OCI-LY1 (cell line): Measurements from ENCODE around the gene GNAI1.

Experiments used
- H2AFZ ChIP-seq: fragments of 200-600 bp; sonication (generic), shearing (Covaris generic); 2 replicates; pipeline ENCODE4 v1.6.0; 2014; ENCODE audit warnings: antibody characterized with exemption, mild to moderate bottlenecking, low read length
- H3F3A ChIP-seq: fragments of 200-600 bp; sonication (generic), shearing (Covaris generic); 2 replicates; pipeline ENCODE4 v1.6.0; 2014; ENCODE audit warnings: mild to moderate bottlenecking, antibody characterized with exemption, low read length, moderate library complexity; ENCODE audit not compliant: insufficient read depth
- H3K27ac ChIP-seq: fragments of 200-600 bp; sonication (generic); 2 replicates; pipeline ENCODE4 v1.5.1; 2014; ENCODE audit warnings: low read length, mixed run types, mild to moderate bottlenecking, low read depth; ENCODE audit not compliant: poor library complexity, severe bottlenecking
- H3K27me3 ChIP-seq: fragments of 200-600 bp; sonication (generic); 2 replicates; pipeline ENCODE4 v1.6.0; 2014; ENCODE audit warnings: antibody characterized with exemption, mild to moderate bottlenecking, low read length, moderate library complexity; ENCODE audit not compliant: insufficient read depth
- H3K36me3 ChIP-seq: fragments of 200-600 bp; sonication (generic); 2 replicates; pipeline ENCODE4 v1.6.1; 2014; ENCODE audit warnings: mild to moderate bottlenecking, antibody characterized with exemption, low read length, moderate library complexity, mixed read lengths; ENCODE audit not compliant: insufficient read depth
- H3K4me1 ChIP-seq: fragments of 200-600 bp; sonication (generic); 2 replicates; pipeline ENCODE4 v1.5.1; 2014; ENCODE audit warnings: mild to moderate bottlenecking, low read length, moderate library complexity; ENCODE audit not compliant: insufficient read depth, severe bottlenecking
- H3K4me2 ChIP-seq: fragments of 200-600 bp; sonication (generic), shearing (Covaris generic); 2 replicates; pipeline ENCODE4 v1.6.1; 2014; ENCODE audit warnings: low read length
- H3K4me3 ChIP-seq: fragments of 200-600 bp; sonication (generic); 2 replicates; pipeline ENCODE4 v1.5.1; 2014; ENCODE audit warnings: low read length, low read depth, mild to moderate bottlenecking, mixed read lengths; ENCODE audit not compliant: poor library complexity, severe bottlenecking
- H3K79me2 ChIP-seq: fragments of 200-600 bp; shearing (Covaris generic); 2 replicates; pipeline ENCODE4 v1.6.1; 2016; ENCODE audit warnings: mixed run types, low read length, mixed read lengths; ENCODE audit not compliant: insufficient read depth
- H3K9ac ChIP-seq: fragments of 200-600 bp; sonication (generic), shearing (Covaris generic); 2 replicates; pipeline ENCODE4 v1.6.1; 2014; ENCODE audit warnings: mild to moderate bottlenecking, low read length, mixed read lengths
- H3K9me2 ChIP-seq: fragments of 200-600 bp; sonication (generic), shearing (Covaris generic); 2 replicates; pipeline ENCODE4 v1.6.1; 2014; ENCODE audit warnings: low read depth, mild to moderate bottlenecking, low read length, mixed read lengths
- H3K9me3 ChIP-seq: fragments of 200-600 bp; shearing (Covaris generic); 2 replicates; pipeline ENCODE4 v1.6.1; 2014; ENCODE audit warnings: low read length, mixed read lengths
- H4K20me1 ChIP-seq: fragments of 200-600 bp; sonication (generic), shearing (Covaris generic); 2 replicates; pipeline ENCODE4 v1.6.0; 2016; ENCODE audit warnings: mild to moderate bottlenecking, low read length; ENCODE audit not compliant: insufficient read depth
- EZH2 ChIP-seq: fragments of 200-600 bp; sonication (generic), shearing (Covaris generic); IDR thresholded peaks from 2 replicates; pipeline ENCODE4 v1.8.0; 2017; ENCODE audit warnings: borderline replicate concordance, mixed run types, mild to moderate bottlenecking, antibody characterized with exemption, low read length, moderate library complexity, mixed read lengths
- TF ChIP-seq, protein P1 (sequence below): fragments of 200-600 bp; sonication (generic), shearing (Covaris generic); IDR thresholded peaks from 2 replicates; pipeline ENCODE4 v1.5.1; 2017; ENCODE audit warnings: mild to moderate bottlenecking, antibody characterized with exemption, low read length, moderate library complexity, mixed read lengths

Gene GNAI1

DNA sequence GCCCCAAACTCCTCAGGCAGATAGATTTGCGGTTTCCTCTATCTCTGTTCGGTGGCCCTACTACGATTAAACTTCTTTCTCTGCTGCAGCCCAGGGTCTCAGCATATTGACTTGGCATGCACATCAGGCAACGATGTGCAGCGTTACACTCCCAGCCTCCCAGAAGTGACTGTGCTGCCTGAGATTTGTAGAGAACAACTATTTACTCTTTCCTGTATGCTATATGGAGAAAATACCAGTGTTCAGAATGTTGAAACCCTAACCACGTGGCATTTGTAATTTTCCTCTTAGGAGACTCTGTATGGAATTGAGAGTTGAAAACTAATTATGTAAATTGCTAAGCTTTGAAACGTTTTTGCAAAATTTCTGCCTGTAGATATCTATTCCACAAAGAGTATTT is 50.9 kb downstream of the GNAI1 start:
- Histone ChIP-seq H3K79me2 (no peaks in the 10 kb centered on the region), H3K4me1 (no peaks in the 10 kb centered on the region)

GRCh38 chr7:80186721-80187120 is 52.1 kb downstream of the GNAI1 start:
- H3K4me2 ChIP-seq = no peak overlapping the region
- TF ChIP-seq, protein P1, sequence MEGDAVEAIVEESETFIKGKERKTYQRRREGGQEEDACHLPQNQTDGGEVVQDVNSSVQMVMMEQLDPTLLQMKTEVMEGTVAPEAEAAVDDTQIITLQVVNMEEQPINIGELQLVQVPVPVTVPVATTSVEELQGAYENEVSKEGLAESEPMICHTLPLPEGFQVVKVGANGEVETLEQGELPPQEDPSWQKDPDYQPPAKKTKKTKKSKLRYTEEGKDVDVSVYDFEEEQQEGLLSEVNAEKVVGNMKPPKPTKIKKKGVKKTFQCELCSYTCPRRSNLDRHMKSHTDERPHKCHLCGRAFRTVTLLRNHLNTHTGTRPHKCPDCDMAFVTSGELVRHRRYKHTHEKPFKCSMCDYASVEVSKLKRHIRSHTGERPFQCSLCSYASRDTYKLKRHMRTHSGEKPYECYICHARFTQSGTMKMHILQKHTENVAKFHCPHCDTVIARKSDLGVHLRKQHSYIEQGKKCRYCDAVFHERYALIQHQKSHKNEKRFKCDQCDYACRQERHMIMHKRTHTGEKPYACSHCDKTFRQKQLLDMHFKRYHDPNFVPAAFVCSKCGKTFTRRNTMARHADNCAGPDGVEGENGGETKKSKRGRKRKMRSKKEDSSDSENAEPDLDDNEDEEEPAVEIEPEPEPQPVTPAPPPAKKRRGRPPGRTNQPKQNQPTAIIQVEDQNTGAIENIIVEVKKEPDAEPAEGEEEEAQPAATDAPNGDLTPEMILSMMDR = no peak
- TF ChIP-seq EZH2 = no peak
- H3K9ac ChIP-seq = no peak overlapping the region
- H3K27ac ChIP-seq = no peak overlapping the region
- no peaks in the 10 kb centered on the region for H3F3A ChIP-seq
- no peaks in the 10 kb centered on the region for H3K4me1 ChIP-seq
- no peaks in the 10 kb centered on the region for H3K27me3 ChIP-seq
- H2AFZ ChIP-seq = no peak overlapping the region
- H3K79me2 ChIP-seq = no peaks in the 10 kb centered on the region
- H4K20me1 ChIP-seq = no peaks in the 10 kb centered on the region
- no peaks in the 10 kb centered on the region for H3K36me3 ChIP-seq
- no peak overlapping the region for H3K4me3 ChIP-seq
- no peaks in the 10 kb centered on the region for H3K9me3 ChIP-seq
- no peaks in the 10 kb centered on the region for H3K9me2 ChIP-seq

More for the DNA sequence above, 50.9 kb downstream of the GNAI1 start:
- H3K9me2 ChIP-seq = no peaks in the 10 kb centered on the region
- H3K9me3 ChIP-seq = no peaks in the 10 kb centered on the region
- H3K9ac ChIP-seq = no peak overlapping the region
- no peak overlapping the region for H2AFZ ChIP-seq
- no peaks in the 10 kb centered on the region for H4K20me1 ChIP-seq
- no peak overlapping the region for H3K4me2 ChIP-seq
- no peak overlapping the region for H3K27ac ChIP-seq
- H3K4me3 ChIP-seq = no peak overlapping the region
- H3F3A ChIP-seq = no peaks in the 10 kb centered on the region
- no peaks in the 10 kb centered on the region for H3K27me3 ChIP-seq
- H3K36me3 ChIP-seq = no peaks in the 10 kb centered on the region
- no peak for TF ChIP-seq EZH2
- TF ChIP-seq, protein P1 = no peak

GRCh38 chr7:80187279-80187678 is 52.6 kb downstream of the GNAI1 start:
- H3K79me2 ChIP-seq = no peaks in the 10 kb centered on the region
- no peak for TF ChIP-seq EZH2
- TF ChIP-seq, protein P1 = no peak
- no peaks in the 10 kb centered on the region for H3K27me3 ChIP-seq
- H2AFZ ChIP-seq = no peak overlapping the region
- H3K9ac ChIP-seq = no peak overlapping the region
- no peak overlapping the region for H3K27ac ChIP-seq
- no peaks in the 10 kb centered on the region for H3F3A ChIP-seq
- H3K9me3 ChIP-seq = no peaks in the 10 kb centered on the region
- H4K20me1 ChIP-seq = no peaks in the 10 kb centered on the region
- H3K4me1 ChIP-seq = no peaks in the 10 kb centered on the region
- no peaks in the 10 kb centered on the region for H3K9me2 ChIP-seq
- H3K4me2 ChIP-seq = no peak overlapping the region
- H3K36me3 ChIP-seq = no peaks in the 10 kb centered on the region
- H3K4me3 ChIP-seq = no peak overlapping the region
